ENCODE measurements around the gene SEPTIN10. TPM values are rescaled to one million over a fixed set of nuclear protein-coding genes. Genes with fewer than 3 reads are reported as not detected.

Gene SEPTIN10
- total and polyA plus RNA-seq, 2 experiments from 2014 or later, result 60.0 to 77.3 TPM

DNA sequence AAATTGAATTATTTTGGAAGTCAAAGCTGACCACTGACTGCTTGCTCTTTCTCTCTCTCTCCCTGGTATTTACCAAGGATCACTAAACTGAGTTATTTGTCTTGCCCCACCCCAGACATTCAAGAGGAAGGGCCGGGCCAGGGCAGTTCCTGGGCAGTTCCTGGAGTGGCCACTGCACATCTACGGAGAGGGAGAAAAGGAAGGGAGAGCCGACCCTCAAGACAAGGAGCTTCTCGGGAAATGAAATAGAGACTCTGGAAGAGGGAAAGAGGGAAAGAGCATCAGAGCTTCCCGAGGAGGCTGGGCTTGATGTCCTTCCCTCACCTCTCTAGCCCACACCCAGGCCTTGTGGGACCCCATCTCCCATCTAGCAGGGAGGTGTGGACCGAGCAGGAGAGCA, 83.1 kb downstream of the SEPTIN10 start:
- Histone ChIP-seq H3K36me3 (no peaks in the 10 kb centered on the region), H3K4me1 (ENCODE audit: low read depth) (peaks cover 21% of the 10 kb centered on the region), H3K27me3 (no peaks in the 10 kb centered on the region), H3K27ac (no peak overlapping the region), H3K4me3 (no peak overlapping the region), H3K9me3 (ENCODE audit: low read depth) (no peaks in the 10 kb centered on the region)
- no peak for DNase-seq (ENCODE audit: low read depth in 1 of 2, low spot score in 1 of 2)
- TF ChIP-seq, protein P1, sequence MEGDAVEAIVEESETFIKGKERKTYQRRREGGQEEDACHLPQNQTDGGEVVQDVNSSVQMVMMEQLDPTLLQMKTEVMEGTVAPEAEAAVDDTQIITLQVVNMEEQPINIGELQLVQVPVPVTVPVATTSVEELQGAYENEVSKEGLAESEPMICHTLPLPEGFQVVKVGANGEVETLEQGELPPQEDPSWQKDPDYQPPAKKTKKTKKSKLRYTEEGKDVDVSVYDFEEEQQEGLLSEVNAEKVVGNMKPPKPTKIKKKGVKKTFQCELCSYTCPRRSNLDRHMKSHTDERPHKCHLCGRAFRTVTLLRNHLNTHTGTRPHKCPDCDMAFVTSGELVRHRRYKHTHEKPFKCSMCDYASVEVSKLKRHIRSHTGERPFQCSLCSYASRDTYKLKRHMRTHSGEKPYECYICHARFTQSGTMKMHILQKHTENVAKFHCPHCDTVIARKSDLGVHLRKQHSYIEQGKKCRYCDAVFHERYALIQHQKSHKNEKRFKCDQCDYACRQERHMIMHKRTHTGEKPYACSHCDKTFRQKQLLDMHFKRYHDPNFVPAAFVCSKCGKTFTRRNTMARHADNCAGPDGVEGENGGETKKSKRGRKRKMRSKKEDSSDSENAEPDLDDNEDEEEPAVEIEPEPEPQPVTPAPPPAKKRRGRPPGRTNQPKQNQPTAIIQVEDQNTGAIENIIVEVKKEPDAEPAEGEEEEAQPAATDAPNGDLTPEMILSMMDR (IDR thresholded peaks at IDR 0.05; ENCODE audit: low read depth, low read length), result no peak

DNA sequence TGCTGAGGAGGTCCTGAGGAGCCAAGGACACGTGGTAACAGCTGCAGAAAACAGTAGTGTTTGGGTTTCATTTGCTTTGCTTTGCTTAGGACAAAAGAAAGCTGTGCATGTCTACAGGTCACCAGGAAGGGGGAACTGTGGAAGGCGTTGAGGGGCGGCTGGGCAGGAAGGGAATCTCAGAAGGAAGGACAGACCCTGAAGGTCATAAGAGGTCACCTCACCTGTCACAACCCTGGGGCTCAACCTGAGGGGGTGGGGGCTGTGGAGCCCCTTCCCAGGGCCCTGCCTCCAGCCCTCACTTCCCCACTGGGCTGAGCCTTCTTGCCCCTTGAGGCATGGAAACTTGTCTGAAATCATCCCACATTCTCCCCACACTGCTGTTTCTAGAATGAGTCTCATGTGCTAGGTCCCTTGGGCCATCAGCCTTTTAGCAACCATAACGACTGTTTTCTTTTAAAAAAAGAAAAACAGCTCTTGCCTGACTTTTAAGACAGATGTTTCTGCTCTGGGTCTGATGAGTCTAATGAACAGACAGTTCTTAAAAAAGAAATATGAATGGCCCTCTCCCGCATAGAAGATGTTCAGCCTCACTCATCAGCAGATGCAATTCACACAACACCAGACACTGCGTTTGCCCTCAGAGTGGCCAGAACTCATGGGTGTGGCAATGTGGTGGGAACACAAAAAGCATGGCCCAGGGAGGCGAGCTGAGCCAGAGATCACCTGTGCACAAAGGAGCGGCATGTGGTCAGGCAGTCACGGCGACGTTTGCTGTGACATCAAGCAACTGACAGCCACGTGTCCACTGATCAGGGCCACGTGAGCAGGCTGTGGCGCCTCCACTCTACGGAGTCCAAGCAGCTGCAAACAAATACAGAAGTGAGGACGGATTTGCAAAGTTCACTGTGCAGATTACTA, 84.0 kb downstream of the SEPTIN10 start:
- Histone ChIP-seq H3K36me3 (no peaks in the 10 kb centered on the region), H3K27ac (no peak overlapping the region), H3K9me3 (ENCODE audit: low read depth) (no peaks in the 10 kb centered on the region), H3K4me1 (ENCODE audit: low read depth) (peaks cover 12% of the 10 kb centered on the region), H3K4me3 (no peak overlapping the region), H3K27me3 (no peaks in the 10 kb centered on the region)
- TF ChIP-seq, protein P1 (IDR thresholded peaks at IDR 0.05; ENCODE audit: low read depth, low read length), result no peak
- DNase-seq (ENCODE audit: low read depth in 1 of 2, low spot score in 1 of 2), result peak in 1 of 2 donors; percentile 10

DNA sequence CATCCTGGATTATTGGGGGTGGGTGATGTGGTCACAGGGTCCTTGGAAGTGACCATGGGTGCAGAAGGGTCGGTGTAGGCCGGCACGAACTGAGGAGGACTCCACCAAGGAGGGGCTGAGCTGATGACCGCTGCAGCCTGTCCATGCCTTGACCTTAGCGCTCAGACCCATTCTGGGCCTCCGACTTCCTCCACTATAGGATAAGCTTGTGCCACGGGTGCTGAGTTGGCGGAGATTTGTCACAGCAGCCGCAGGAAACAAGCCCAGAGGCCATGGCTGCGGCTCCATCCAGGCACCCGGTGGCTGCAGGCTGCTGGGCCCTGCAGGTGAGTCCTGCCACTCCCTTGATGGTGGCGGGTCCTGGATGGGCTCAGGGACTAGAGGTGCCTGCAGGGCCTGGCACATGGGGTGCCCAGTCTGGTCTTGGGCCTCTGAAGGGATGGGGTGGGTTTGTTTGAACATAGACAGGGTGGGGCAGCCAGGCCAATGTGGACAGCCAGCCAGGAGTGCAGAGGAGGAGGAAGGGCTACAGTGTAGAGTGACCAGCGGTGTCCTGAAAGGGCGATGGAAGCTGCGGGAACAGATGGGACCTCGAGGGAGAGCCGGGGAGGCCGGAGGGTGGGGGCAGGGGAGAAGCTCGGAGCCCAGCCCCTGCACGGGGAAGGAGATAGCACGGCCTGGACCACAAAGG, 84.8 kb downstream of the SEPTIN10 start:
- no peaks in the 10 kb centered on the region for H3K36me3 ChIP-seq
- H3K27ac ChIP-seq, result no peak overlapping the region
- TF ChIP-seq, protein P1 (IDR thresholded peaks at IDR 0.05; ENCODE audit: low read depth, low read length), result no peak
- no peaks in the 10 kb centered on the region for H3K9me3 ChIP-seq (ENCODE audit: low read depth)
- H3K4me3 ChIP-seq, result no peak overlapping the region
- no peak for DNase-seq (ENCODE audit: low read depth in 1 of 2, low spot score in 1 of 2)
- H3K4me1 ChIP-seq (ENCODE audit: low read depth), result peaks cover 6% of the 10 kb centered on the region
- no peaks in the 10 kb centered on the region for H3K27me3 ChIP-seq

DNA sequence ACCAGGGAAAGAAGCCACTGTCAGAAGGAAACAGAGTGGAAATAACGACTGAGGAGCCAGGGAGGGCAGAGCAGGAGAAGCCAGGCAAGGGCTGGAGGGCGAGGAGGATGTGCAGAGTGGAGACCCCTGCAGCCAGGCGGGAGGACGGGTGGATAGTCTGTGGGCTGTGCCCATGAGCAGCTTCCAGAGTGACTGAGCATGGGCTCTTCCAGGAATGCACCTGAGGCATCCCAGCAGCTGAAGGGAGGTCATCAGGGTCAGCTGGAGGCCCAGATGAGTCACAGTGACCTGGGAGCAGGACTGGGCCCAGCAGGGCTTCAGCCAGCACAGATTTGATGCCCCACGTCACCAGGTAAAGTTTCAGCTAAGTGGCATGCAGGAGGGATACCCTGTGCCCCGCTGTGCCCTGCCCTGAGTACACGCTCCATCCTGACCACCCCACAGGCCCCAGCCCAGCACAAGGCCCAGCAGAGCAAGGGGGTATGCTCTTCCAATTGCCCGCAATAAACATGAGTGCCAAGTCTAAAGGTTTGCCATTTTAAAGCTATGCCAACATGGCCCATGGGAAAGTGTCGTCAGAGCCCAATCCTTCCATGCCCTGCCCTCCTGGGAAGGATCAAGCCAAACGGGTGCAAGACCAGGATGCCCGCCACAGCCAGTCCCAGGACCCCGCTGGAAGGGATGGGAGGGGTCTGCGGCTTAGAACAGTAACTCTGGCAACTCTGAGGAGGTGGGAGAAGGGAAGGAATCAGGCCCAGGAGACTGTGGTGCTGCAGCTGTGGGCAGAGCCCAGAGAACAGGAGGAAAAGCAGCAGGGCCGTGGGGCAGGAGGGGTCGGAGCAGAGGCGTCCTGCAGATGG, 85.7 kb downstream of the SEPTIN10 start:
- Histone ChIP-seq H3K27me3 (no peaks in the 10 kb centered on the region), H3K9me3 (ENCODE audit: low read depth) (no peaks in the 10 kb centered on the region), H3K36me3 (no peaks in the 10 kb centered on the region), H3K4me3 (no peak overlapping the region), H3K27ac (no peak overlapping the region), H3K4me1 (ENCODE audit: low read depth) (no peaks in the 10 kb centered on the region)
- DNase-seq (ENCODE audit: low read depth in 1 of 2, low spot score in 1 of 2), result no peak
- TF ChIP-seq, protein P1 (IDR thresholded peaks at IDR 0.05; ENCODE audit: low read depth, low read length), result no peak

DNA sequence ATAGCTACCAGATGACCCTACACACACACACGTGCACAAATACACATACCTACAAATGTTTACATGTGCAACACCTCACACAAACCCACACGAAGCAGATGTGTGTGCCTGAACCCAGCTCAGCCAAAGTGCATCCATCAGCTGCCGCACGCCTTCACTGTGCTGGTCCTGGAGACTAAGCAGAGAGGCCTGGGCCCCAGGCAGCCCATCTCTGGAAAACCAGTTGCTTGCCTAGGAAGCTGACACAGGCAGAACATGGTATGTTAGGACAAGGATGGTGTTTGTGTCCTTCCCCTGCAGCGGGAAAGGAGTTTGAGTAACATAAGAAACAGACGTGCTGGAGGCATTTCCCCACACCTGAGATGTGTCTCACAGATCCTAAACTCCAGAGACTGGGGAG, 86.7 kb downstream of the SEPTIN10 start:
- no peak overlapping the region for H3K27ac ChIP-seq
- no peak overlapping the region for H3K4me3 ChIP-seq
- no peak for DNase-seq (ENCODE audit: low read depth in 1 of 2, low spot score in 1 of 2)
- TF ChIP-seq, protein P1 (IDR thresholded peaks at IDR 0.05; ENCODE audit: low read depth, low read length), result no peak
- no peaks in the 10 kb centered on the region for H3K36me3 ChIP-seq
- no peaks in the 10 kb centered on the region for H3K4me1 ChIP-seq (ENCODE audit: low read depth)
- no peaks in the 10 kb centered on the region for H3K9me3 ChIP-seq (ENCODE audit: low read depth)
- H3K27me3 ChIP-seq, result no peaks in the 10 kb centered on the region

All from cardiac muscle cell (in vitro differentiated cells and primary cell).